ENCODE results near the gene WDR41. TPM values are rescaled to one million over a fixed set of nuclear protein-coding genes. Genes with fewer than 3 reads are reported as not detected.

Gene WDR41
- total RNA-seq, 1 donor, result 81.3 TPM

DNA sequence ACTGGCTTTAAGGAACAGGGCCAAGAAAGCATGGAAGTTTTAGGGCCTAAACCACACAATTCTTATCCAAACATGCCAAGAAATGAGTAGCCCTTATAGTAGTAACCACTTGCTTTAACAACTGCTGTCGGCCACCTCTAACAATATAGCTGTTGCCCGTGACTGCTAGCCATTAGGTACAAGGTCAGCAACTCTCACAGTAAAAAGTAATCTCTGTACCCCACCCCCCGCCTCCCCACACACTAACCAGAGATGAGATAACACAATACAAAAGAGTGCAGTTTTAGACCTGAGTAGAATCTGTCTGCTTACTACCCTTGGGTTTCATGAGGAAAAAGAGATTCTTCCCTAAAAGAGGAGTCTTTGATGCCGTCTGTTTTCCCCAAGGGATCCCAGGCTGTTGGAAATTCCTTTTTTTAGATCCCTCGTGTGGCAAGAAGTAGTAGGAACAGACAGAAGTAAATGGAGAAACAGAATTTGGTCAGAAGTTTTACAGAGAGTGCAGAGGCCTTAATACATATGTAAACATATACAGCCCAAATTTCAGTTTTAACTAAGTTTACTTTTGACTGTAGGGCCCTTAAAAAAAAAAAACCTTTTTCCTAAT is 94.3 kb downstream of the WDR41 start:
- no peak for DNase-seq (ENCODE audit: low read depth)
- H3K4me3 ChIP-seq (ENCODE audit: low read depth, low read length), result no peak overlapping the region
- TF ChIP-seq, protein P1, sequence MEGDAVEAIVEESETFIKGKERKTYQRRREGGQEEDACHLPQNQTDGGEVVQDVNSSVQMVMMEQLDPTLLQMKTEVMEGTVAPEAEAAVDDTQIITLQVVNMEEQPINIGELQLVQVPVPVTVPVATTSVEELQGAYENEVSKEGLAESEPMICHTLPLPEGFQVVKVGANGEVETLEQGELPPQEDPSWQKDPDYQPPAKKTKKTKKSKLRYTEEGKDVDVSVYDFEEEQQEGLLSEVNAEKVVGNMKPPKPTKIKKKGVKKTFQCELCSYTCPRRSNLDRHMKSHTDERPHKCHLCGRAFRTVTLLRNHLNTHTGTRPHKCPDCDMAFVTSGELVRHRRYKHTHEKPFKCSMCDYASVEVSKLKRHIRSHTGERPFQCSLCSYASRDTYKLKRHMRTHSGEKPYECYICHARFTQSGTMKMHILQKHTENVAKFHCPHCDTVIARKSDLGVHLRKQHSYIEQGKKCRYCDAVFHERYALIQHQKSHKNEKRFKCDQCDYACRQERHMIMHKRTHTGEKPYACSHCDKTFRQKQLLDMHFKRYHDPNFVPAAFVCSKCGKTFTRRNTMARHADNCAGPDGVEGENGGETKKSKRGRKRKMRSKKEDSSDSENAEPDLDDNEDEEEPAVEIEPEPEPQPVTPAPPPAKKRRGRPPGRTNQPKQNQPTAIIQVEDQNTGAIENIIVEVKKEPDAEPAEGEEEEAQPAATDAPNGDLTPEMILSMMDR (IDR thresholded peaks at IDR 0.05; ENCODE audit: insufficient read depth, low read length), result no peak

DNA sequence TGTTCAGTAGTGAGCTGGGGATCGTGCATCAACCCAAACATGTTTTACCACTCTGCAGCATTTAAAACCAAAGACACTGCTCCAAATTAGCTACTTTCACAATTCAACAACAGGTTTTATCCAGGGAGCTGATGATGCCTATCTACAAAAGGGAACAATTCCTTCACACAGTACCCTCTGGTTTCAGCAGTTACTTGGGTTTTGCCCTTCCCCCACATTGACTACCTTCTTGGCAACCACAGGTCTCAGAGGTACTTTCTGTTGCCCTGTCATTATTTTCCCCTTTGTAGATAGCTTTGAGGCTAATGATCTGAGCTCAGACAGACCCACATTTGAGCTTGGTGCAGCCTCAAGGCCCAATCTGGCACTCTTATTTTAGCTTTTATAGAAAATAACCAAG is 96.1 kb downstream of the WDR41 start:
- no peak for DNase-seq (ENCODE audit: low read depth)
- no peak overlapping the region for H3K4me3 ChIP-seq (ENCODE audit: low read depth, low read length)
- TF ChIP-seq, protein P1 (IDR thresholded peaks at IDR 0.05; ENCODE audit: insufficient read depth, low read length), result no peak

DNA sequence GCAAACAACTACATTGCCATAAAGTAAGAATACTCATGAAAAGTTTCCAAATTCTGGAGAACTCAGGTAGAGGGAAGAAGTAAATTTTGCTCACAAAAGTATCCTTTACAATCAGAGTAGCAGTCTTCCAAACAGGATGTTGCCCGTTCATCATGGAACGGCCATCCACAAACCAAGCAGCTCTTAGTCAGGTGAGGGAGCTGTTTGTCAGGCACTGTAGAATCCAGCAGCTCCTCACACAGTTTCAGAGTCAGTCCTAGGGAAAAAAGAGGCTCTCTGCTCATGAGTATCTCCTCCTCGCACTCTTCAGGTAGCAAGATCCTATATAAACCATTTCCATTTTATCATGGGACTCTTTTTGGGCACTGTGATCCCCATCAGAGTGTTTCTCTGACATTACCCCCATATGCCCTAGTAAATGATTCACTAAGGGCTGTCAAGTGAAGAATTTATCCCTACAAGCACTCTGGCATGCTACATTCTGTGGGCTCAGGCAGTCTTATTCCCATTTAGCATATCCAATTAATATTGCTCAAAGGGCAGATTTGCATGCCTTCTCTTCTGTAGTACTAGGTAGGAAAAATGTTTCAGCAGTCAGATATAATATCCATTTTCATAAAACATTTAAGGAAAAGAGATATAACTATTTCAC is 97.9 kb downstream of the WDR41 start:
- no peak for DNase-seq (ENCODE audit: low read depth)
- no peak overlapping the region for H3K4me3 ChIP-seq (ENCODE audit: low read depth, low read length)
- TF ChIP-seq, protein P1 (IDR thresholded peaks at IDR 0.05; ENCODE audit: insufficient read depth, low read length), result no peak

DNA sequence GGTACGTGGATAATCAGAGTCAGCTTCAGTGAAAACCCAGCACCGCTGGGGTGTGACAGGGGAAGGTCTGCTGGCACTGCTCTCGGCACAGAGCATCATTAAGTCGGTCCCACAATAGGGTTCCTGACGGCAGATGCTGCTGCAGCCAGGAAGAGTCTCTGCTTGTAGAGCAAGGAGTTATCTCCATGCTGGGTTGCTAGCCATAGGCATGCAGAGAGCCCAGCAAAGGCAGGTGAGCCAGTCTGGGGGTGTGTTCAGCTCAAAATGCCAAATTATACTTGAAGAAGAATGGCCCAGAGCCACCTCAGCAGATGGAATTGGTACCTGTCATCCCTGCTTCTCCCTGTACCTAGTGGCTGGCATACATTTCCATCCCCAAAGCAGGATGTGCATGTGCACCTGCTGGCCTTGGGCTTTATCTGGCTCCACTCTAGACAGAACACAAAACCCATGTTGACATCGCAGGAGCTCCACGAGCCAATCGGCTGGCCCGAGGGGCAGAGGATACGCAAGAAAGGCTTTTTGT is 100.8 kb downstream of the WDR41 start:
- no peak for DNase-seq (ENCODE audit: low read depth)
- TF ChIP-seq, protein P1 (IDR thresholded peaks at IDR 0.05; ENCODE audit: insufficient read depth, low read length), result no peak
- H3K4me3 ChIP-seq (ENCODE audit: low read depth, low read length), result no peak overlapping the region

DNA sequence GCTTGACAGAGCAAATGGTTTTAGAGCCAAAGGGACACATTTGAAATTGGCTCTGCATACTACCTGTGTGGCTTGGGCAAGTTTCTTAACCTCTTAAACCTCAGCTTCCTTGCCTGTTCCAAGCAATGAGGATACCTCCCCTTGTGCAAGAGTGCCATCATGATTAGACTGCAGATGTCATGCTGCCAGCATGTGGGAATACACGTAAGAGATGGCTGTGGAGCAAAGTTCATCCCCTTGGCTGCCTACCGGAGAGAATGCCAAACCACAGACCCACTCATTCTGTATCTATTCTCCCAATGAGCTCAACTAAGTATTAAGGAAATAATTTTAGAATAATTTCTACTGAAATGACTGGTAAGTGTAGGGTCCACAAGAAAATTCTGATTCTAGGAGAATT is 101.3 kb downstream of the WDR41 start:
- TF ChIP-seq, protein P1 (IDR thresholded peaks at IDR 0.05; ENCODE audit: insufficient read depth, low read length), result no peak
- peak; percentile 5 for DNase-seq (ENCODE audit: low read depth)
- no peak overlapping the region for H3K4me3 ChIP-seq (ENCODE audit: low read depth, low read length)

DNA sequence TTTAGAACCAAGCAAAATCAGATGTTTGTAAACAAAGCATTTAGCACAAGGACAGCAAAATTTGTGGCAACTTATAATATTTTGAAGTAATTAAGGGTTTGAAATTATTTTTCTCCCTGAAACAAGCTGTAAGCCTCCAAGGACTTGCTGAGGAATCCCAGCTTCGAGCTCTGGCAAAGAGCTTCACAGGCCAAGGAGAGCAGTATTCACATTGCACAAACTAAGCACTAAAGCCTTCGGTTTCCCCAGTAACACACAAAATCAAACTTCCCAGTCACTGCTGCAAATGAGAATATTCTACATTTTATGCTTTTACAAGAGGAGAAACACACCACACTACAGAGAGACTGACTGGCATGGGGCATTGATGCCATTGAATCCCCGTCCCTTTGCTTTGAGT is 101.9 kb downstream of the WDR41 start:
- no peak for DNase-seq (ENCODE audit: low read depth)
- TF ChIP-seq, protein P1 (IDR thresholded peaks at IDR 0.05; ENCODE audit: insufficient read depth, low read length), result no peak
- H3K4me3 ChIP-seq (ENCODE audit: low read depth, low read length), result no peak overlapping the region

All from fibroblast of the aortic adventitia (primary cell).